GF-D8 (cell line): Measurements from ENCODE around the gene CDYL.

Experiments used
- DNase-seq: peaks from one replicate; lab custom pipeline; 2025; lab: John Stamatoyannopoulos, UW

Gene CDYL

GRCh38 chr6:4965562-4966389 lies 189.6 kb downstream of the CDYL start:
- DNase-seq = no peak

- DNase-seq = no peak
Observed at GRCh38 chr6:4967301-4968030, 191.3 kb downstream of the CDYL start.

- DNase-seq = no peak
Observed at GRCh38 chr6:4969609-4970285, 193.5 kb downstream of the CDYL start.

GRCh38 chr6:4970739-4971395 lies 194.7 kb downstream of the CDYL start:
- DNase-seq = no peak

- DNase-seq = no peak
Observed at GRCh38 chr6:4971851-4972250, 195.6 kb downstream of the CDYL start.

- DNase-seq = no peak
Observed at GRCh38 chr6:4972438-4972837, 196.2 kb downstream of the CDYL start.

- DNase-seq = no peak
Observed at GRCh38 chr6:4973415-4973814, 197.2 kb downstream of the CDYL start.

- DNase-seq = no peak
Observed at GRCh38 chr6:4973982-4974745, 198.0 kb downstream of the CDYL start.

- DNase-seq = no peak
Observed at GRCh38 chr6:4974962-4975361, 198.8 kb downstream of the CDYL start.

GRCh38 chr6:4975506-4975905 lies 199.3 kb downstream of the CDYL start:
- no peak for DNase-seq

- no peak for DNase-seq
Observed at GRCh38 chr6:4977468-4977867, 201.3 kb downstream of the CDYL start.

- no peak for DNase-seq
Observed at GRCh38 chr6:4979426-4979825, 203.2 kb downstream of the CDYL start.

- no peak for DNase-seq
Observed at GRCh38 chr6:4981761-4982160, 205.6 kb downstream of the CDYL start.

- no peak for DNase-seq
Observed at GRCh38 chr6:4983322-4983721, 207.1 kb downstream of the CDYL start.

GRCh38 chr6:4986999-4987398 lies 210.8 kb downstream of the CDYL start:
- no peak for DNase-seq

GRCh38 chr6:4987432-4987831 lies 211.2 kb downstream of the CDYL start:
- DNase-seq = no peak

GRCh38 chr6:4994741-4995140 lies 218.5 kb downstream of the CDYL start:
- no peak for DNase-seq

- no peak for DNase-seq
Observed at GRCh38 chr6:4997862-4998261, 221.7 kb downstream of the CDYL start.

GRCh38 chr6:4999586-4999985 lies 223.4 kb downstream of the CDYL start:
- no peak for DNase-seq

- peak; percentile 86 for DNase-seq
Observed at GRCh38 chr6:5003604-5004372, 227.6 kb downstream of the CDYL start, which contains the start of gene RPP40. TSS of gene RPP40 (minus strand) at chr6:5004037. CDS start at chr6:5004002, 35 bp downstream.
